ENCODE data around the gene GGTLC1. TPM values are rescaled to one million over a fixed set of nuclear protein-coding genes. Genes with fewer than 3 reads are reported as not detected.

GGTLC1 gene
- total and polyA plus RNA-seq, 2 of the 8 experiments (the other 6 are each of a cell fraction or from before 2014, with no cell fraction given), result not detected

DNA sequence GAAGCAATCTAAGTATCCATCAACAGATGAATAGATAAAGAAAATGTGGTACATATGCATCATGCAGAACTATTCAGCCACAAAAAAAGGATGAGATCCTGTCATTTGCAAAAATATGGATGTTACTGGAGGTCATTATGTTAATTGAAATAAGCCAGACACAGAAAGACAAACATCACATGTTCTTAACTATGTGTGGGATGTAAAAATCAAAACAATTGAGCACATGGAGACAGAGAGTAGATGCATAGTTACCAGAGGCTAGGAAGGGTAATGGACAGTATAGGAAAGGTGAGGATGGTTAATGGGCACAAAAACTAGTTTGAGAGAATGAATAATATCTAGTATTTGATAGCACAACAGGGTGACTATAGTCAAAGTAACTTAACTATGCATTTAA, 26.3 kb downstream of the GGTLC1 start:
- no peaks in the 10 kb centered on the region for H3K79me1 ChIP-seq (ENCODE audit: low read depth, low read length)
- FAIRE-seq, result no peak
- no peak overlapping the region for H2AK5ac ChIP-seq (ENCODE audit: low read depth, low read length)
- no peak overlapping the region for H3K56ac ChIP-seq (replicated peaks; ENCODE audit: insufficient read length, low read depth, low read length)
- ChIA-PET POLR2A (ENCODE audit: partially characterized antibody) (no interaction called here), CTCF (ENCODE audit: partially characterized antibody) (no interaction called here)
- H2BK12ac ChIP-seq (ENCODE audit: low read depth, low read length), result no peak overlapping the region
- H3K36me3 ChIP-seq (ENCODE audit: control insufficient read depth in 2 of 4, insufficient read depth in 4 of 4, low read length in 3 of 4), result no peaks in the 10 kb centered on the region
- H3K79me2 ChIP-seq (ENCODE audit: control insufficient read depth in 1 of 2, insufficient read depth in 2 of 2, low read length in 2 of 2), result no peaks in the 10 kb centered on the region
- no peak for DNase-seq (ENCODE audit: low read depth in 1 of 2, low spot score in 2 of 2)
- H3K4ac ChIP-seq (replicated peaks; ENCODE audit: insufficient read length, low read depth, low read length), result no peak overlapping the region
- H2BK15ac ChIP-seq (ENCODE audit: low read length), result no peak overlapping the region
- H3K23me2 ChIP-seq (ENCODE audit: low read depth, low read length), result no peaks in the 10 kb centered on the region
- H3K23ac ChIP-seq (ENCODE audit: insufficient read length), result no peak overlapping the region
- H3K9ac ChIP-seq (replicated peaks in 1 of 4; ENCODE audit: extremely low read depth in 1 of 4, low read depth in 3 of 4, low read length in 3 of 4), result no peak overlapping the region
- H4K91ac ChIP-seq (replicated peaks; ENCODE audit: insufficient read length, low read length), result no peak overlapping the region
- H3K14ac ChIP-seq (ENCODE audit: insufficient read length), result no peak overlapping the region
- no peak overlapping the region for H3K18ac ChIP-seq (ENCODE audit: extremely low read depth, low read length)
- TF ChIP-seq SP4 (IDR thresholded peaks at IDR 0.05; ENCODE audit: low read length) (no peak), HDAC6 (IDR thresholded peaks at IDR 0.05; ENCODE audit: low read depth, low read length) (no peak), TBP (IDR thresholded peaks at IDR 0.05; ENCODE audit: low read depth, low read length) (no peak), TAF1 (IDR thresholded peaks at IDR 0.05; ENCODE audit: low read depth, low read length) (no peak), KDM4A (IDR thresholded peaks at IDR 0.05; ENCODE audit: low read depth, low read length, severe bottlenecking) (no peak), ZNF274 (IDR thresholded peaks at IDR 0.05; ENCODE audit: borderline replicate concordance, extremely low read depth, low read length) (no peak), GTF2F1 (IDR thresholded peaks at IDR 0.05; ENCODE audit: borderline replicate concordance, low read depth, low read length) (no peak), JUND (IDR thresholded peaks at IDR 0.05; ENCODE audit: low read length) (no peak), TAF7 (optimal IDR thresholded peaks at IDR 0.05; ENCODE audit: borderline replicate concordance, low read depth, low read length) (no peak), CHD1 (IDR thresholded peaks at IDR 0.05; ENCODE audit: low read depth, low read length) (no peak), YY1 (IDR thresholded peaks at IDR 0.05; ENCODE audit: low read depth, low read length) (no peak), CBX8 (IDR thresholded peaks at IDR 0.05; ENCODE audit: borderline replicate concordance, low read depth, low read length) (no peak), EGR1 (IDR thresholded peaks at IDR 0.05; ENCODE audit: borderline replicate concordance, low read depth, low read length) (no peak), SIRT6 (IDR thresholded peaks at IDR 0.05; ENCODE audit: low read length) (no peak), RAD21 (IDR thresholded peaks at IDR 0.05 in 1 of 2, conservative IDR thresholded peaks at IDR 0.05 in 1 of 2; ENCODE audit: low read depth in 2 of 2, low read length in 2 of 2) (no peak), TEAD4 (IDR thresholded peaks at IDR 0.05; ENCODE audit: low read depth, low read length) (no peak)
- no peaks in the 10 kb centered on the region for H3K4me1 ChIP-seq (replicated peaks in 1 of 4; ENCODE audit: control insufficient read depth in 3 of 4, insufficient read depth in 4 of 4, low read length in 3 of 4)
- H3K9me3 ChIP-seq (ENCODE audit: insufficient read depth in 2 of 2, low read depth in 1 of 2, low read length in 1 of 2), result peaks cover 10 to 28% of the 10 kb centered on the region in 2 experiments; a peak in 3 of 4 replicates
- H2BK120ac ChIP-seq (replicated peaks; ENCODE audit: low read depth, low read length), result no peak overlapping the region
- H3K4me3 ChIP-seq (ENCODE audit: extremely low read depth in 1 of 4, insufficient read depth in 2 of 4, low read depth in 3 of 4, low read length in 4 of 4), result no peak overlapping the region
- H3K27ac ChIP-seq (ENCODE audit: low read depth, low read length), result no peak overlapping the region
- H2AFZ ChIP-seq (ENCODE audit: low read length), result no peak overlapping the region
- H4K8ac ChIP-seq (ENCODE audit: extremely low read depth, insufficient read depth, low read length), result no peak overlapping the region
- no peak overlapping the region for H4K5ac ChIP-seq (ENCODE audit: insufficient read length, low read depth, low read length)
- no peak overlapping the region for H2BK5ac ChIP-seq (ENCODE audit: low read depth, low read length)
- H2BK20ac ChIP-seq (ENCODE audit: low read length), result no peak overlapping the region
- no peaks in the 10 kb centered on the region for H4K20me1 ChIP-seq (replicated peaks in 1 of 2; ENCODE audit: control insufficient read depth in 1 of 2, insufficient read depth in 2 of 2, low read length in 2 of 2)
- no peak overlapping the region for H3K4me2 ChIP-seq (ENCODE audit: insufficient read depth in 1 of 2, low read depth in 2 of 2, low read length in 2 of 2)
- H3K27me3 ChIP-seq (replicated peaks in 1 of 4; ENCODE audit: control insufficient read depth in 3 of 4, extremely low read depth in 1 of 4, insufficient read depth in 3 of 4, low read length in 3 of 4), result no peaks in the 10 kb centered on the region; a peak in 1 of 7 replicates

Data from H1 (cell line).